HG03571 (cell line): ENCODE data around the gene EXOC5.

Experiments
- ATAC-seq: cut with Tn5 transposase; IDR thresholded peaks from one replicate; pipeline ENCODE4 v1.9.1; 2021; ENCODE audit not compliant: unreplicated experiment

EXOC5 gene

GRCh38 chr14:57171363-57171762 lies 97.3 kb downstream of the EXOC5 start:
- no peak for ATAC-seq

- no peak for ATAC-seq
Measured at GRCh38 chr14:57169901-57170300, 98.8 kb downstream of the EXOC5 start.

- no peak for ATAC-seq
Measured at GRCh38 chr14:57168138-57168679, 100.5 kb downstream of the EXOC5 start.

DNA sequence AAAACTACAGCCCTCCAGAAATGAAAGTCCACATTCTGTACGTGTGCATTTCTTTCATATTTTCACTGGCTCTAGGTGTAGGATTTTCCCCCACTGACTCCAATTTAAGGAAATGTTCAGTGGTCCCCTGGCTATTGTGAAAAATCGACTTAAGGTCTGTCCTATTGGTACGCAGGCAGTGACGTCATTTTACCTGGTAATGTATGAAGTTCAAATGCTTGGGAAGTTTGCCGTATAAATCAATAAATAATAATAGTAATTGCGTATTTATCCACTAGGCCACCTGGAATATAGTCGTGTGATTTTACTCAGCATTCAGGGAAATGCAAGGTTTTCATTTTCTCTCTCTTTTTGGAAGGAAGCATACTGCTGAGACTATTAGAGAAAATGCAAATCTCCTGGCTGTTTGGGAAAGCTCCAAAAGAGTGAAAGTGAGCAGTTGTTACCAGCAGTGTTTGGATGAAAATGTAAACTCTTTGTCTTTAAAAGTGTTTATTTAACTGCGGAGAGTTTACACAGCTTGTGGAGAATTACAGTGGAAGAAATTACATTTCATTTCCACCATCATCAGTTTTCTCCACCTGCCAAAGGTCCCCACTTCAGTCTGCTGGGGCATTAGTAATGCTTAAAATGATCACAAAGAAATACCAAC lies 107.0 kb downstream of the EXOC5 start:
- ATAC-seq = no peak

GRCh38 chr14:57160333-57160732 lies 108.4 kb downstream of the EXOC5 start:
- no peak for ATAC-seq

DNA sequence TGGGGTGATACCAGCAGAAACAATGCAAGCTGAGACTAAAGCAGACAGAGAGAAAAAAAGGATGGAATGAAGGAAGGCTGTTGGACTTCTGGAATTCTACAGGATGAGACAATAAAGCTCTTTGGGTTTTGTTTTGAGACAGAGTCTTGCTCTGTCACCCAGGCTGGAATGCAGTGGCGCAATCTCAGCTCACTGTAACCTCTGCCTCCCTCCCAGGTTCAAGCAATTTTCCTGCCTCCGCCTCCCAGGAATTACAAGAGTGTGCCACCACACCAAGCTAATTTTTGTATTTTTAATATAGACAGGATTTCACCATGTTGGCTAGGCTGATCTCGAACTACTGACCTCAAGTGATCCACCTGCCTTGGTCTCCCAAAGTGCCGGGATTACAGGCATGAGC lies 115.4 kb downstream of the EXOC5 start:
- no peak for ATAC-seq
